HG02884 (cell line): ENCODE measurements around the gene PANX1.

ENCODE experiments used
- ATAC-seq: cut with Tn5 transposase; IDR thresholded peaks from one replicate; pipeline ENCODE4 v1.9.1; 2021; ENCODE audit warnings: mild to moderate bottlenecking, moderate library complexity; ENCODE audit not compliant: unreplicated experiment

PANX1 gene

DNA sequence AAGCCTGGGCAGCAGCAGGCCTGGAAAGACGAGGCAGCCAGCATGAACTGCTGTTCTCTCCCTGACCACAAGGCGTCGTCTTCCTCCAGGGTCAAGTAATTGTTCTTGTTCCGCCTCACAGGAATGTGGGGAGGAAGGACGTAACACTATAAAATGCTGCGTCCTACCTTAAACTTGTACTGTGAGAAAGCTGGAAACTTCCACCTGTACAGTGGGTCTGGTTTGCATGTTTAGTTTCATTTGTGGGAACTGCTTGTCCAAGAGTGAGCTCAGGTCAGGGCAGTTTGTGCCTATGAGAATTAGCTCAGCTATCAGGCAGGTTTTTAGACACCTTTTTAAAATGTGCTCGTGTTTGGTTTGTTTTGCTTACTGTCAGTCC, 55.2 kb downstream of the PANX1 start:
- ATAC-seq, result peak; percentile 65

DNA sequence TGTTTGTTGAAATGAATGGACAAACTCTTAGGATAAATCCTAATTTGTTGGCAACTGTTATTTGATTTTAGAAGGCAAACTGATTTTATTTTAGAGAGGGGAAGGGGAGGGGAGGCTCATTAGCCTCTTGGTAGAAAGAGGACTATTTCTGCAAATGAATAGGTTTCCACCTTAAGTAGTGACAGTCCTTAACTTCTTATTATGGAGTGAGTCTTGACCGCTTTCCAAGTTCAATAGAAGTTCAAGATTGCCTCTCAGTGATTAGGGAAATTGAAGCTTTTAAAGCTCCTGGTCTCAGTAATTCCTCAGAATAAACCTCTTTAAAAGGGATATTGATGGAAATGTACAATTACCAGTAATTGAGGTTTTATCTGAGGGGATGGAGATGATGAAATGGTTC, 55.7 kb downstream of the PANX1 start:
- no peak for ATAC-seq

DNA sequence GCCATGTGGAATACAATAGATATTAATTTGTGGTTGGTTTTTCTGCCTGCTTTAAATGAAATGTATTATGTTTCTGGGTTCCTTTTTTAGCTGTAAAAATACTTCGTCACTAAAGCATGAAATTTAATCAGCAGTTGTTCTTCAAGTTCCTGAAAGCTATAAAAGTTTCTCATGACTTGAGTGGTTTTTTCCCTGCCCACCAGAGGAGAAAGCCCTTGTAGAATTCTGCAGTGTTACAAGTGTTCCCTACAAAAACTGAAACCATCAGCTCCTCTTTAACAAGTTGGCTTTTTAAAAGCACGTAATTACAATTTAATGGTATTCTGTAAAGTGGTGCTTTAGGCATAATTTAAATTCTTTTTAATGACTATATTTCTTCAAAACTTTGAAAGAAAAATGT, 56.2 kb downstream of the PANX1 start:
- no peak for ATAC-seq

DNA sequence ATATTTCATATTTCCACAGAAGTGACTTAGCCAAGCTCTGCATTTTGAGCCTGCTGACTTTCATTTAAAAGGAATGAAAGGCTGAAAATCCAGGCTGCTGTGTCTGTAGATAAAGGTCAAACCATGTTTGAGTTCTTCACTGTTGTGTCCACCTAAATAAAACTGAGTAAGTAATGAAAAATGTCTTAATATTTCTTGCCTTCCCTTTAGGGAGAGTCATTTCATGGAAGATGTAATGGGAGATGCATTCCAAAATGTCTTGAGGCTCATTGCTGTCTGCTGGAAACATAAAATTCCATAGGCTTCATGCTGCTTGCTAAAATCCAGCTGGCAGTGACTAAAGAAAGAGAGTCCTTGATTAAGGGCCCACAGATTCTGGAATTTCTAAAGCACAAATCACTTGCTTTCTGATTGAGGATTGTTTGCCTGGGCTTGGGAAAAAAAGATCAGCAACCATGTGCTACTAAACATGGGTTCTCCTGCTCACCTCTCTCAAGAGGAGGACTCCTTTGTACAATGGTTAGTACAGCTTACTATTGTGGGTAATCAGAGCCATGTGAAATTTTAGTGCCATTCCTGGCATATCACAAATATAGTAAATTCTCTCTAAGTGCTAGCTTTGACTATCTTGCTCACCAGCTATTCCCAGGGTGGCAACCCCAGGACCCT, 56.9 kb downstream of the PANX1 start:
- no peak for ATAC-seq

DNA sequence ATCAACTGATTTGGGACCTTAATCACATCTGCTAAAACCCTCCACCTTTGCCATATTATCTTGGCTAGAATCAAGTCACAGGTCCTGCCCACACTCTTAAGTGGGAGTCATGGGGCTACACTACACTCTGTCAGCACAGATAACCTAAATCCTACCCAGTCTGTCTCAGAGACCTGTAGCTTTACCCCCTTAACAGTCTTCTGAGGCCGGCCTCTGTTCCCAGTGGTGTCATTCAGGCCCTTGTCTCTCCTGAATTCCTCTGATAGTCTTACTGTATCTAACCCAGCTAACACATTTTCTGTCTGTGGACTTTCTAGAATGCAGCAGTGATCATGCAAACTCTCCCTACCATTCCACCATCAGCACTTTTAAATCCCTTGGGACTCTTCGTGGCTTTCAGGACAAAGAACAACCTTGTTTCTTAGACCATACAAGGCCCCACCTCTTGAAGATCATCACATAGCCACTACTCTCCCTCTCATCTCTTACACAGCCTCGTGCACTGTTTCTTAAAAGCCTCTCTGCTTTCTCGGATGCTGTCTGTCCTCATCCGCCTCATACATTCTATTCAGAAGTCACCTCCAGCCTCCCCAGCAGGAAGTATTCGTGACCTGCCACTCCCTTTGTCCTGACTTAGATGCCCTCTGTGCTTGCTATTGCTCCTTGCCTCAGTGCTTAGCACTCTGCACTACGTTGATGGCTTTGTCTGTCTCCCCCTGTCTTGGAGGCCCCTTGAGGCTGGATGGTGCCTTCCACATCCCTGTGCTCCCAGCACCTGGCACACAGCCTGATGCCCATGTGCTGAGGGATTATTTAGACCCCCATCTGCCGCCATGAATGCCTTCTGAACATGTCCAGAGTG, 57.9 kb downstream of the PANX1 start:
- ATAC-seq, result no peak

DNA sequence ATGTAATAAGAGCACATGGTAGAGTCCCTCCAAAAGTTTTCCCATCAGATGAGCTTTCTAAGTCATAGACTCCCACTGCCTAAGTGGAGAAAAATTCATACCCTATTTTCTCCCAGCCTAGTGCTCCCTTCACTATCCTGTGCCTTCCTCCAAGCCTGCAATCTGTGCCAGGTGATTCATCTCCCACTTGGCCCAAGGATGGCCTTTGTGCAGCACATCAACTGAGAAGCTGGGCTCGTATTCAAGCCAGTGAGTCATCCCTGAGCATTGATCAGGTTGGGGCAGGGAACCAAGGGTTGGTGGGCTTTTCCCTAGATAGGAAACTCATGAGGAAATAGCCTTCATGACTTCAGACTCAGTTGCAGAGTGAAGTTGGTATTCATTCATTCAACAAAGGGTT, 64.6 kb downstream of the PANX1 start:
- ATAC-seq, result no peak

DNA sequence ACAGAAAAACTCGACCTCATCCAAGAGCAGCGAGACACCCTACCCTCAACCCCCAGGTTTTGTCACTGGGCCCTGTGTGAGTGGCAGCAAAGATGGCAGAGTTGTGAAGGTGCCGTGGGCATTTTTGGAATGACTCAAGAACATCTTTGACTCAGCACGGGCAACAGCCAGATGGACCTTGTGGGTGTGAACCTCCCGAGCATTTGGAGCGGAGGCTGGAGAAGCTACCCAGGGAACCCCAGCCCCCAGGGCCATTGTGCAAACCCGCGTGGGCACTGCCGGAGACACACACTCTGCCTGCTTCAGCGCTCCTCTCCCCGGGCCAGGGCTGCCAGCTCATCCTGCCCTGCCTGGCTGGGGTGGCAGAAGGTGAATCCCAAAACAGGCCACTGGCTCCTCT, 66.1 kb downstream of the PANX1 start:
- no peak for ATAC-seq

DNA sequence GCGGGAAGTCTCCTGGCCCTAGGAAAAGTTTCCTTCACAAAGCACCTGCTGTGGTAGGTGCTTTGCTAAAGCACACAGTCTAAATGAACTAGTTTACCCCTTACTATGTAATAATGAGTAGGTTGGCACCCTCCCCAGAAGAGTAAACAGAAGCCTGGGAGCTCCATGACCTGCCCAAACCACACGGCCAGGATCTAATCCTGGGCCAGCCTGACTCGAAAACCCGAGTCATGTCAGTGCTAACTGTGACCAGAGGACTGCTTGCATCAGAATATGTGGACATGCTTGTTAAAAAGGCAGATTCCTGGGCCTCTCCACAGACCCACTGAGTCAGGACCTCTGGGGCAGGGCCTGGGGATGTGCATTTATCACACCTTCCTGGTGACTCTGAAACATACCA, 67.7 kb downstream of the PANX1 start:
- no peak for ATAC-seq

DNA sequence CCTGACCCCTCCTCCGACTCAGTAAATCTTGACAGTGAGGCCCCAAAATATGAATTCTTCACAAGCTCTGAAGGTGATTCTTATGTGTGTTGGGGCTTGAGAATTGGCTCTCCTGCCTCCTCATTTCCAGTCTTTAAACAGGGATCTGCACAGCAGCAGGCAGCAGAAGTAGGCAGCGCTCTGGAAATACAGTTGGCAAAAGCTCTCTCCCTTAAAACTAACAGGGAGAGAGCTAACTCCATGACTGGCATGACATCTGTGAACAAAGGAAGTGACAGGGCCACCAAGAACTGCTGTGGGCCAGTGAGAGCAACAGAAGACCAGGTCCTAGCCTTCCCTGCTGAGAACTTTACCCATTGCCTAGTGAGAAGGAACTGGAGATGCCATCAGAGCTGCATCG, 70.1 kb downstream of the PANX1 start:
- no peak for ATAC-seq

DNA sequence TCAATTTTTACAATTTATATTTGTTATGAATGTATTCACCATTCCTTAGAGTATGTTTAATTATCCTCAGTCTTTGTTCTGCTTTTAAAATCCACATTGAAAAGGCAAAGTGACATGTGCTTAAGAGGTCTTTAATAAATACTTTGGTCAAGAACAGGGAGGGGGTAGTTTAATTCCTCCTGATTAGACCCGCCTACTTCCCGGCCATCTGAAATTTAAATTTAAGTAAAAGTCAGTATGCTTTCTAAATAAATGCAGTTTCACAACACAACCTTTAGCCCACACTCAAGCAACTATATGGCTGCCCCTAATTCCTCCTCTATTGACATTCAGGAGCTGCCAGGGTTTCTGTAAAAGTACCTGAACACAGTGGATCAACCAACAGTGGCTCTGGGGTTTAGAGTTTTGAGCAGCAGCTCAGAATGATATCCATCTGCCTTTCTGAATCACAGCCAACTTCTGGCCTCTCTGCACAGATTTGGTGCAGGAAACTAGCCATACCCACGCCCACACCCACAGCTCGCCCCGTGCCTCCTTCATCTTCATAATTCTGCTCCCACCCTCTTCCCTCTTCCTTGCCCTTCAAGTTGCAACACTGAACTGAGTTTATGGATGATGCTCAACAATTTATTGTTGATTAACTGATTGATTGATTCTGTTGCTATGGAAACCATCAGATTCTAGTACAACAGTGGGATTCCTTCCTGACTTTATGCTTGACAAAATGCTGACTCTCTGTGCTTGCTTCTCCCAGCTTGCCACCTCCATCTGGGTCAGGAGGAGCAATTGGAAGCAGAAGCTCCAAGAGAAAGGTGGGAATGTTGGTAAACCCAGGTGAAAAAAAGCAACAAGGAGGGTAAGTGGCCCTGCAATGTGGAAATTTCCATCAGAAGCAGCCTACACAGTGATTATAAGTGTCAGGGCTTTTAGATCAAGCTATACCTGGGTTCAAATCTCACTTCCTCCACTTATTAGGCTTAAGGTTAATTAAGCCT, 70.8 kb downstream of the PANX1 start:
- no peak for ATAC-seq

DNA sequence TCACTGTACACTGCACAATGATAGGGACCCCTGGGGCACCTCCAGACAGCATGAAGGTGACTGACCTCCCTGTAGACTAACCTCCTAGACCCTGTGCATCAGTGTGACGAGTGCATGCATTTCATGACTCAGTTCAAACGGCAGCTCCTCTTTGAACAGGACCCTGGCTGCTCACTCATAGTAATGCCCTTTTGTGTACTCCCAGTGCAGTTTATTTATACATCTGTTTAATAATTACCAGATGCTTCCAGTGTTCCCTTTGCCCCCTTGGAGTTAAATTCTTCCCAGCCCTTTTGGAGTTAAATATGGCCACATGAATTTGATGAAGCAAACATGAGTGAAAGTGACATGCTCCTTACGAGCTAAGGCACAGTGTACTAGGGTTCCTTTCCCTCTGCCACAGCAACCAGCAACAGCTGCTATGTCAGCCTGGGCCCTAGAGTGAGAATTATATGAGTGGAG, 72.4 kb downstream of the PANX1 start:
- no peak for ATAC-seq

DNA sequence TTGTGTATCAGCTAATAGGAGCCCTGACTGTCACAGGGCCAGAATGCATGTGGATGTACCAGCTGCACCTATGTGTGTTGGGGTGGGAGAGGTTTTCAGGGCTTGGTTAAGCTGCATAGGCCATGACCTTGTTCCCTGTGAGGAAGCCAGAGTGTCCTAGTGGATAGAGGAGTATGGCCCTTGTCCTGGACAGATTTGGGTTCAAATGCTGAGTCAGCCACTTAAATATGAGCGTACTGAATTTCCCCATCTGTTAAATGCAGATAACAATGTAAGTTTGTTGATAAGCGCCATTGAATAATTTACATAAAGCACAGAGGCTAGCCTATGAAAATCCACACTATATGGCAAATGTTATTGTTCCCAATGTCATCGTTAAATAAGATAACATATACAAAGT, 74.4 kb downstream of the PANX1 start:
- no peak for ATAC-seq

DNA sequence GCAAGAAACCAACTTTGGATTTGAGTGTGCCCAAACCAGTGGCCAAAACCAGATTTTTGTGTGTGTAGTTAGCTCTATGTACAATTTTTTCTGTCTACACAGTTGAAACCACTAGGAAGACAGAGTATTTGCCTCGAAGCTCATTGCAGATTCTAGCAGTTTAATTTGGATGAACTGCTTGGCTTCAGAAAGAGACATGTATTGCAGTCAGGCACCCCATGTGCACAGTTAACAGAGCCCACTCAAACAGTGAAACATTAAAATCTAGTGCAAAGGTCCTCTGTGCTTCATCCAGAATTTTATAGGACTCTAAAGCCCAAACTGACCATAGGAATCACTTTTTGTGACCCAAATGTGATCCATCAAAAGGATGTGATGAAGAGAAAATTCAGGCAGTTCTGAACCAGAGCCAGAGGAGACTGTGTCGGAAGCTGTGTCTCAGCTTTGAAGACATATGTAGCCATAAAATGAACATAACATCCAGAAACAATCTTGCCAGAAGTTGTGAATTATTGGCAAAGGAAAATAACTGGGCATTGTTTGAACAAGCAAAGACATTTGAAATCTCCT, 82.7 kb downstream of the PANX1 start:
- ATAC-seq, result no peak

DNA sequence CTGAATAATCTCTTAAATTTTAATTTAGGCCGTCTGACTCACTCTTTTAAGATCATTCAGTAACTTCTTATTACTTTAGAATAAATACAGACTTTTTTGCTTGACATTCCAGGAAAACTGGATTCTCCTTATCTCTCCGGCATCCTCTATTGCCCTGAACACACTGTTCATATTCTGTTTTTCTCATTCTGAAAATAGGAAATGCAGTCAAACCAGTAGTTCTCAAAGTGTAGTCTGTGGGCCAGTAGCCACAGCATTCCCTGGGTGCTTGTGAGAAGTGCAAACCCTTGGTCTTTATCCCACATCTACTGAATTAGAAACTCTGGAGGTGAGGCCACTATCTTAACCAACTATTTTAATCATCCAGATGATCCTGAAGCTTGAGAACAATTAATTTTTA, 84.3 kb downstream of the PANX1 start:
- ATAC-seq, result no peak

DNA sequence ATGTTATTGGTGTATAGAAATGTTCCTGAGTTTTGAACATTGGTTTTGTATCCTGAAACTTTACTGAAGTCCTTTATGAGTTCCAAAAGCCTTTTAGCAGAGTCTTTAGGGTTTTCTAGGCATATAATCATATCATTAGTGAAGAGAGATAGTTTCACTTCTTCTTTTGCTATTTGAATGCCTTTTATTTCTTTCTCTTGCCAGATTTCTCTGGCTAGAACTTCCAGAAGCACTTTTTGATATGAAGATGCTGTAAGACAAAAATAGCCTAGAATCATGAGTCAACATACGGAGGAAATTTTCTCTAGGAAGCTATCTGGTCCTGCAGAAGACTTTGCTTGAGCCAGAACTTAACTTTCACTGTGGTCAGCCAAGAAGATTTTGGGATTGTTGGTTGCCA, 89.1 kb downstream of the PANX1 start:
- ATAC-seq, result no peak

DNA sequence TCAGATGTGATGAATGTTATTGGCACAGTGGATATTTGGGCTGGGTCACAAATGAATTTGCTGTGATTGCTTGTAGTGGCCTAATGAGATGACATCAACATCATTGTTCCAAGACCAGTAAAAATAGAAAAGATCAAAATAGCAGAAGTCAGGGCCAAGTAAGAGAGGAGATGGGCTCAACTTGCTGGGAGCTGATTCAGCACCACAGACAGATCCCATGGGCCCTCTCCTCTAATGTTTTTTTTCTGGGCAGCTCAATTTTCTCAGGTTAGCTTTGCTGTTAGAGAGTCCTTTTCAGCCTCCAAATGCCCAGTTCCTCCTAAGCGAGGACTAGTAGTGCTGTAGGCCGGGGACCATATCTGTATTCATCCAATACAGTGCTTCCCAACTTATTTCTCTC, 89.7 kb downstream of the PANX1 start:
- no peak for ATAC-seq

DNA sequence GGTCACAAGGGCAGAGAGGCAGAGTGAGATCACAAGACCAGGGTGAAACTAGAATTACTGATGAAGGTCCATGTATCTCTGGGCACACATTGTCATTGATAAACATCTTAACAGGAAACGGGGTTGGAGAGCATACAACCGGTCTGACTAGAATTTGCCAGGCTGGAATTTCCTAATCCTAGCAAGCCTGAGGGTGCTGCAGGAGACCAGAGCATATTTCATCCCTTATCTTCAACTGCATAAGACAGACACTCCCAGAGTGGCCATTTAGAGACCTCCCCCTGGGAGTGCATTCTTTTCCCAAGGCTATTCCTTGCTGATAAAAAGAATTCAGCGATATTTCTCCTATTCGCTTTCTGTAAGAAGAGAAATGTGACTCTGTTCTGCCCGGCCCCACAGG, 91.1 kb downstream of the PANX1 start:
- ATAC-seq, result no peak

DNA sequence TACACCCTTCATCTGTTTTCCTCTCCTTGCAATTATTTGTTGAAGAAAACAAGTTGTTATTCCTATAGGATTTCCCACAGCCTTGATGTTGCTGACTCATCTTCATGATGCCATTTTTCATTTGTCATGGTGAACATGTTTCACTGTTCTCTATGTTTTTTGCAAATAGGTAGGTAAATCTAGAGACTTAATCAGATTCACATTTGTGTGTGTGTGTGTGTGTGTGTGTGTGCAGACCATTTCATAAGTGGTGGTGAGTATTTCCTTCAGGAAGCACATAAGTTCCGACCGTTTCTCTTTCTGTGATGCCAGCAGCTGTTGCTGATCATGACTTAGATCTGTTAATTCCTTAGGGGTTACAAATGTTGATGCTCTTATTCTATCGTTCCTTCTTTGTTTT, 95.4 kb downstream of the PANX1 start:
- no peak for ATAC-seq
